GM21737 (cell line): ENCODE results near the gene ADSL.

Experiments used
- ATAC-seq: cut with Tn5 transposase; IDR thresholded peaks from one replicate; pipeline ENCODE4 v1.9.1; 2021; ENCODE audit warnings: mild to moderate bottlenecking, moderate library complexity; ENCODE audit not compliant: unreplicated experiment

ADSL gene

GRCh38 chr22:40415531-40416266 lies 69.4 kb downstream of the ADSL start:
- ATAC-seq: no peak

DNA sequence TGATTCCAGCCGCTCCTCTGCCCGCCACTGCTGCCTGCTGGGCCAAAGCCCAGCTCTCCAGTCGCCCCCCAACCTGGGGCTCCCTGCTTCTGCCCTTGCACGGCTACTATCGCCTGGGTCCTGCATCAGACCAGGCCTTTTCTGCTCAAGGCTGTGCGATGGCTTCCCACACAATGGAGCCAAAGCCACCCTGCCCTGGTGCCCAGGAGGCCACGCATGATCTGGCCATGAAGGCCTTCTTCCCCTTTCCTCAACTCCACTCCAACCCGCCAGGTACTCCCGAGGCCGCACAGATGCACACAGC lies 69.9 kb downstream of the ADSL start:
- ATAC-seq: no peak

- ATAC-seq: no peak
These were observed 70.3 kb downstream of the ADSL start for GRCh38 chr22:40416636-40417035.

- no peak for ATAC-seq
These were observed 70.7 kb downstream of the ADSL start for GRCh38 chr22:40417041-40417440.

DNA sequence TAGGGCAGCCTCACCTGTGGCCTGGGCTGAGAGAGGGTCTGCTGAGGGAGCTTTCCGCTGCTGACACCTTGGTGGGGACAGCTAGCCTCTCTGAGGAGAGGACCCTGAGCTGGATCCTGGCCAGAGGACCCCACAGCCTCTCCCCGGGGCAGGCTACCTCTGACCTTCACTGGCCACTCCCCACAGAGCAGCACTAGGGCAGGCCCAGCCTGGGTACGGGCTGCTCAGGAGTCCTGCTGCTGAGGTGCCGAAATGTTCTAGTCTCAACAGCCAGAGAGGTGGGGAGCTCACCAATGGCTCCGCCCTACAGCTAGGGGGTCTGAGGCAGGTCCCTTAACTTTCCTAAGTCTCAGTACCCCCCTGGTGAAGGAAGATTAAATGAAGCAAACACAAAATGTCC lies 71.6 kb downstream of the ADSL start:
- ATAC-seq: no peak

- ATAC-seq: no peak
These were observed 72.3 kb downstream of the ADSL start for GRCh38 chr22:40418366-40419201.

DNA sequence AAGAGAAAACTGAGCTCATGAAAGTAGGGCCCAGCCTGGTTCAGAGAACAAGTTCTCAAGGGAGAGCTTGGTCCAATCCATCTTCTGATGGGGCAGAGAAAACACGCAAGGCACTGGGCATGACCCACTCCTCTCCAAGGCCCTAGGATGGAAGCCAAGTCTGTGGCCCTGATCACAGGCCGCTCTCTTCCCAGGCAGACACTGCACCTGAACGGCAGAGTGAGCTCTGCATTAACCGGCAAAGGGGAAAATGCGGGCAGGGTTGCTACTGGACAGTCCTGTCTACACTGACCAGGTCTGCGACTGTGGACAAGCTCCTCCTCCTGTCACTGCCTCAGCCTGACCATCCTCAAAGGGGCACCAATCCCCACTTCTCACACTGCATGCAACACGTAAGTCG lies 73.4 kb downstream of the ADSL start:
- no peak for ATAC-seq

DNA sequence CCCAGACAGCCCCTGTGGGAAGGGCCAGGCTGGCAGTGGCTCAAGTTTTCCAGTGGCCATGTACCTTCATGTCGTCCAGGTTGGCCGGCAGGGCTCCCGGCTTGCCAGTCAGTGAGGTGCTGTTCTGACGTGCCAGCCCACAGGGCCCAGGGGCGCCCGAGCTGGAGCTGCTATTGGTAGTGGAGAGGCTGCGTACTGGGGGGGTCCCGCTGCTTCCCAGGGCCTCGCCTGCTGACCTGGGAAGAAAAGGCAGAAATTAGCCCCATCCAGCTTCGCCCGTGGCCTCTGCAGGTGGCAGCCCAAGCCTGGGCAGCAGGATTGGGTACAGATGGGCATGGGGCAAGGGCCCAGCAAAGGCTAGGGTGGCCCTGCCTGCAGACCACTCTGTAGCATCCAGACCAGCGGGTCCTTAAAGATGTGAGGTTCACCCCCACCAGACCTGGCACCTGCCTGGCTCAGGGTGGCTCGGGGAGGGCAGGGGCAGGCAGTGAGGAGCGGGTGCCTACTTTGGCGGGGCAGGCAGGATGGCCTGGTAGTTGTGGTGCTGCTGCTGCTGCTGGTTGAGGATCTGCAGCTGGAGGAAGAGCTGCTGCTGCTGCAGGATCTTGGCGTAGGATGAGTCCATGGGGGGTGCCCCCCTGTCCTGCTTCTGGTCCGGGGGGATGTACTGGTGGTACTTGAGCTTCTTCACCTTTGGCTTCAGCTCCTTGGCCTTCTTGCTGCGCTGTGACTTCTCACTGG lies 74.2 kb downstream of the ADSL start:
- no peak for ATAC-seq

GRCh38 chr22:40421082-40421350 lies 74.7 kb downstream of the ADSL start:
- no peak for ATAC-seq

GRCh38 chr22:40421941-40422340 lies 75.6 kb downstream of the ADSL start:
- no peak for ATAC-seq

DNA sequence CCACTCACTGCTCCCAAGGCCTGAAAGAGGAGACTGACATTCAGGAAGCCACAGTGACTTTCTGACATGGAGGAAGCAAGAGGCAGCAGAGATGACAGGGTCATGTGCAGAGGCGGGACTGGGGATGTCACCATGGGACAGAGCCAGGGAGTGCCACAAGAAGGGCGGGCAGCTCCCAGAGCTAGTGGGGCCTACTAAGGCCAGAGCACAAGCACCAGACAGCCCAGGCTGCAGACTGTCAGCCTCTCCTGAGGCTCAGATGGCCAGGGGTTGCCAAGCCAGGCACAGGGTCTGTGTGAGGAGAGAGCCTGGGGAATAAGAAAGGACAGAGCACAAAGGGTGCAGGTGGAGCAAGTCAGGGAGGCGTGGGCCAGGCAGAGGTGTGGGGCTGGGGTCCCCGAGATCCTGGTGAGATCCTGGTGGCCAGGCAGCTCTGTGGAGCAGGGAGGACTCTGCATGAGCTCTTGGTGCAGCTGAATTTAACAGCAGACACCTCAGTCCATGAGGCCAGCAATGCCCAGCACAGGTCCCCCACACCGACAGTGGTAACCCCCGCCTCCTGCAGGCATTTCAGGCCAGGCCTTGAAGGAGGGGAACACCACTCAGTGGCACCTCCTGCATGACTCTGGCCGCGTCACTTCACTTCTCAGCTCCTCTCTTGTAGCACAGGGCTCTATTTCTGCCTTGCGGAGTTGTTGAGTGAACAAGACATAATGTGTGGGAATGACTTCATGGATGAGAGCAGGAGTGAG lies 76.4 kb downstream of the ADSL start:
- no peak for ATAC-seq

- no peak for ATAC-seq
These were observed 77.0 kb downstream of the ADSL start for GRCh38 chr22:40423310-40423688.

DNA sequence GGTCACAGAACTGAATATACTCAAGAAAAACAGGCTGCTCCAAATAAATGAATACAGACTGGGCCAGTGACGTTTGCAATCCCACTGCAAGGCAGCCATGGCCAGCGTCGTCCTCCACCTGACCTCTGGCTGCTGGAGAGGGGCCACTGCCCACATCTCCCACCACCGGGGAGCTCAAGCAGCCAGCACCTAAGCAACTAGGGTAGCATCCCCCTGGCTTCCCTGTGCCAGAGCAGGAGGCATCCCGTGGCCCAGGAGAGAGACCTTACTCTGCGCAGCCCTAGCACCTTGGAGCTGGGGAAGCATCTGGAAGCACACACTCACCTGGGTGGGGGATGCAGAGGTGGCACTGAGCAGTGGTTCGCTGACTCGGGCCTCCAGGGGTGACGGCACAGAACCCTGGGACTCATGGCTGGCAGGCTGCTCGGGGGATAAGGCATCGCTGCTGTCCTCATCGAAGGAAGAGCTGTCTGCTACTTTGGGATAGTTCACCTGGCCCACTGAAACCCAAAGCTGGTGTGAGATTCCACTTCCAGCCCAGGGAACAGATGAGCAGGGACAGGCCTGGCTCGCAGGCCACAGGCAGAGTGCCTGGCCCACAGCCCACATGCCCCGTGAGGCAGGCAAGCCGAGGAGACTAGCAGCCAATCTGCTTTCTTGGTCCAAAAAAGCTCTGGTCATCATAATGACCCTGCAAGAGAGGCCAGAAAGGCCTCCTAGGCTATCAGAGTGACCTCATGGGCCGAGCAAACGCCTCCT lies 77.8 kb downstream of the ADSL start:
- ATAC-seq: no peak

DNA sequence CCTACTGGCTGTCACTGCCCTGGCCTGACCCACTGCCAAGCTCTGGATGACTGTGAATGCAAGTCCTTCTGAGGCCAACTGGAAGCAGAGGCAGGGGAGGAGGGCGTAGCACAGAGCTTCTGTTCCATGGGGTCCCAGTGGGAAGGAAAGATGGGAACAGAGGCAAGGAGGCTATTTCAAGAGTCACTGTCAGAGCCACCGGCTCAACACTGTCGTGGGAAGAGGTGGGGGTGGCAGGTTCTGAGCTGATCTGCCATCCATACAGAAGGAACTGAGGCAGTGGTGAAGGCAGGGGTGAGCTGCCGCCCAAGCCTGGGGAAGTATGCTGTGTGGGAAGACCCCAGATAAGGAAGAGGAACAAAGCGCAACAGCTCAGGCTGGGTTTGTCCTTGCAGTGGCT lies 78.8 kb downstream of the ADSL start:
- ATAC-seq: no peak

- ATAC-seq: no peak
These were observed 80.5 kb downstream of the ADSL start for GRCh38 chr22:40426594-40427333.

DNA sequence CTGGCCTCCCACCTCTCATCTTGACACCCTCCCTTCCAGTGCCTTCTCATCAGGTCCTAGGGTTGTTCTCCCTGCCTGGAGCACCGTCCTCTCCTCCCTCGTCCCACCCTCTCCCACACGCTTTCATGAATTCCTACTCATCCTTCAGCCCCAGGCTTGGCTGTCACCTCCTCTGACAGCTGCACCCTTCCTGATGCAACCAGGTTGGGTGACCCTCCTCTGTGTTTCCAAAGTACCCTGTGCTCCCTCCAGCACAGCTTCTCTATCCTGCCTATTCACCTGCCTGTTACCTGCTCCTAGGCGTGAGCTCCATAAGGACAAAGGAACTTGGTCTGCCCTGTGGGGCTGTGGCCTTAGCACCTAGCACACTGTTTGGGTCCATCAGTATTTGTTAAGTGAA lies 82.5 kb downstream of the ADSL start:
- ATAC-seq: no peak

DNA sequence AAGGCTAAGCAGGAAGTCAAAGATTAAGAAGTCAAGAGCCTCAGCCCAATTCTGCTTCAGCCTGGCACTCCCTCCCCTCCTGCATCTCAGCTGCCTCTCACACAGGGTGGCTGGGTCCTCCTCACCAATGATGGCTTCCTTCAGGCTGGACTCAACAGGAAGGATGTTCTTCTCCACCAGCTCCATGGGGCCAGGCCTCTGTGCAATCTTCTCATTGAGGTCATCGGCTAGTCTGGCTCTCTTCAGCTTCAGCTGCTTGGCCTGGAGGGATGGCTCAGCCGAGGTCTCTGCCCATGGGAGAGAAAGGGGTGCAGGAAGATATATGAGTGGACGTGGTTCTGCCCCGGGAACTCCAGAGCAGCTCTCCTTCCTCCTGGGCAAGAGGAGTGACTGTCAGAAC lies 83.2 kb downstream of the ADSL start:
- ATAC-seq: no peak

DNA sequence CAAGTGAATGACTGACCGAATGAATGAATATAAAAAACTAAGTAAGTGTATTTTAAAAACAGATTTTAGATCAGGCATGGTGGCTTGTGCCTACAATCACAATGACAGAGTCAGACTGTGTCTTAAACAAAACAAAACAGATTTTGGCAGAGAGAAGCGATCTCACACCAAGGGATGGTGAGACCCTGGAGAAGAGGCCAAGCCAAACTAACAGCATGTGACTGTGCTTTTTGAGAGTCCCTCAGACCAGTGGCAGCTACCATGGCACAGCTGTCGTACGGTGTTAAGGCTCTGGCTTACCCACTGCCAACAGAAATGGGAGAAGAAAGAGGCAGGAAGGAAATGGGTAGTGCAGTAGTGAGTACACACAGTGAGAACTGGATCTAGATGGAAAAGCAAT lies 84.7 kb downstream of the ADSL start:
- ATAC-seq: no peak

GRCh38 chr22:40432157-40432556 lies 85.9 kb downstream of the ADSL start:
- ATAC-seq: no peak

DNA sequence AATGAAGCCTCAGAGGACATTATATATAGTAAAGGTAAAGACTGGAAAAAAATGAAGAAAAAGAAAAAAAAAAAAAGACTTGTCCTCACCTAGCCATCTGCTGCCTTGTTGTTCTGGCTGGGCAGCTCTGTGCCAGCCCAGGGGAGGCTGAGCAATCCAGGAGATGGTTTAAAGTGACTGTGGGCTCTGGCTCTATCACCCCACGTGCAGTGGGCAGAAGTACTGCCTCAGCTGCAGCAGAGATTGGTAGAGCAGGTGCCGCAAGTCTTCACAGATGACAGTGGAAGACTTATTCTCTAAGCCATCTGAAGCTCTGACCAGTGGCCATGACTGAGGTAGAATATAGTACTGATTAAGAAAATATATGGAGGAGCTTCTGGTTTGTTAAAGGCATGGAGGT lies 86.3 kb downstream of the ADSL start:
- no peak for ATAC-seq
